GM23338 (cell line): ENCODE data around the gene EDNRA. TPM values are rescaled to one million over a fixed set of nuclear protein-coding genes. Genes with fewer than 3 reads are reported as not detected.

Source experiments
- ATAC-seq: fragments of 200-7000 bp; cut with Tn5 transposase; 3 replicates; pipeline ENCODE4 v1.9.1; 2020
- DNase-seq: peaks from one replicate; pipeline ENCODE4 v3.0.0-alpha.2; 2015; ENCODE audit warnings: low spot score
- H2AFZ ChIP-seq: fragments of 200-600 bp; sonication (generic); 2 replicates; pipeline ENCODE4 v1.8.0; 2016; ENCODE audit warnings: antibody characterized with exemption, mild to moderate bottlenecking, moderate library complexity
- H3F3A ChIP-seq: fragments of 200-600 bp; sonication (generic); replicated peaks from 2 replicates; pipeline ENCODE4 v1.8.0; 2017; ENCODE audit warnings: antibody characterized with exemption, mixed run types, low read depth
- H3K27ac ChIP-seq: fragments of 200-600 bp; sonication (generic); 2 replicates; pipeline ENCODE4 v1.6.1; 2016; ENCODE audit warnings: low read depth
- H3K27me3 ChIP-seq: fragments of 200-600 bp; sonication (generic); 2 replicates; pipeline ENCODE4 v1.8.0; 2016; ENCODE audit warnings: mild to moderate bottlenecking, mixed run types, moderate library complexity; ENCODE audit not compliant: insufficient read depth
- H3K36me3 ChIP-seq: fragments of 200-600 bp; sonication (generic); 2 replicates; pipeline ENCODE4 v1.8.0; 2016; ENCODE audit warnings: mild to moderate bottlenecking; ENCODE audit not compliant: insufficient read depth
- H3K4me1 ChIP-seq: fragments of 200-600 bp; sonication (generic); 2 replicates; pipeline ENCODE4 v1.8.0; 2016; ENCODE audit warnings: mild to moderate bottlenecking, moderate library complexity; ENCODE audit not compliant: insufficient read depth
- H3K4me2 ChIP-seq: fragments of 200-600 bp; sonication (generic); 2 replicates; pipeline ENCODE4 v1.7.1; 2017; ENCODE audit warnings: mixed run types
- H3K4me3 ChIP-seq: fragments of 200-600 bp; sonication (generic); 2 replicates; pipeline ENCODE4 v1.6.1; 2016; ENCODE audit warnings: mixed run types
- H3K79me2 ChIP-seq: fragments of 200-600 bp; sonication (generic); replicated peaks from 2 replicates; pipeline ENCODE4 v1.8.0; 2017; ENCODE audit warnings: mild to moderate bottlenecking; ENCODE audit not compliant: insufficient read depth
- H3K9me2 ChIP-seq: fragments of 200-600 bp; sonication (generic); 2 replicates; pipeline ENCODE4 v1.8.0; 2017; ENCODE audit not compliant: insufficient read depth
- H4K20me1 ChIP-seq: fragments of 200-600 bp; sonication (generic); replicated peaks from 2 replicates; pipeline ENCODE4 v1.8.0; 2017; ENCODE audit warnings: mild to moderate bottlenecking; ENCODE audit not compliant: insufficient read depth
- H3K27ac Mint-ChIP-seq: 2 replicates; pipeline ENCODE4 v1.8.0; 2020; ENCODE audit warnings: inconsistent platforms, mild to moderate bottlenecking, moderate library complexity, mixed read lengths
- H3K27me3 Mint-ChIP-seq: 3 replicates; pipeline ENCODE4 v1.8.0; 2022; ENCODE audit warnings: low read depth, mild to moderate bottlenecking, moderate library complexity, mixed read lengths, inconsistent platforms; ENCODE audit not compliant: insufficient read depth, poor library complexity
- H3K36me3 Mint-ChIP-seq: 3 replicates; pipeline ENCODE4 v1.8.0; 2021; ENCODE audit warnings: low read depth, mild to moderate bottlenecking, inconsistent platforms, moderate library complexity, mixed read lengths
- H3K4me1 Mint-ChIP-seq: 3 replicates; pipeline ENCODE4 v1.8.0; 2020; ENCODE audit warnings: mild to moderate bottlenecking, inconsistent platforms, mixed read lengths
- H3K4me3 Mint-ChIP-seq: 3 replicates; pipeline ENCODE4 v1.8.0; 2021; ENCODE audit warnings: moderate library complexity, mild to moderate bottlenecking, inconsistent platforms, mixed read lengths
- H3K9me3 Mint-ChIP-seq: 3 replicates; pipeline ENCODE4 v1.8.0; 2020; ENCODE audit warnings: moderate library complexity, mild to moderate bottlenecking, inconsistent platforms, mixed read lengths
- CREB1 ChIP-seq: fragments of 250-450 bp; sonication (Bioruptor Pico); IDR thresholded peaks from 2 replicates; pipeline ENCODE4 v1.5.0; 2020; ENCODE audit warnings: low read depth, mild to moderate bottlenecking, moderate library complexity
- EZH2 ChIP-seq: fragments of 200-600 bp; sonication (generic); IDR thresholded peaks from one replicate; pipeline ENCODE4 v1.8.0; 2017; ENCODE audit warnings: antibody characterized with exemption, mild to moderate bottlenecking, low read depth; ENCODE audit not compliant: unreplicated experiment
- EZH2phosphoT487 ChIP-seq: fragments of 200-600 bp; sonication (generic); IDR thresholded peaks from one replicate; pipeline ENCODE4 v1.8.1; 2018; ENCODE audit warnings: antibody characterized with exemption; ENCODE audit not compliant: unreplicated experiment
- JUNB ChIP-seq: IDR thresholded peaks from one replicate; pipeline ENCODE4 v1.6.1; 2016; ENCODE audit warnings: antibody characterized with exemption; ENCODE audit not compliant: unreplicated experiment
- NANOG ChIP-seq: IDR thresholded peaks from 2 replicates; pipeline ENCODE4 v1.6.1; 2016; ENCODE audit warnings: antibody characterized with exemption, borderline replicate concordance
- POLR2AphosphoS5 ChIP-seq: IDR thresholded peaks from 2 replicates; pipeline ENCODE4 v1.6.1; 2016; ENCODE audit warnings: antibody characterized with exemption, low read depth
- STAT1 ChIP-seq: IDR thresholded peaks from one replicate; pipeline ENCODE4 v1.6.1; 2016; ENCODE audit warnings: antibody characterized with exemption; ENCODE audit not compliant: unreplicated experiment
- ZNF114 ChIP-seq: fragments of 250-450 bp; sonication (Bioruptor Pico); IDR thresholded peaks from 2 replicates; pipeline ENCODE4 v1.5.0; 2020; ENCODE audit warnings: mild to moderate bottlenecking, moderate library complexity
- ZNF331 ChIP-seq: fragments of 250-450 bp; sonication (Bioruptor Pico); IDR thresholded peaks from 2 replicates; pipeline ENCODE4 v1.5.0; 2020; ENCODE audit warnings: low read depth, mild to moderate bottlenecking, moderate library complexity
- polyA plus RNA-seq: library from polyadenylated mRNA; unstranded; fragments of >200 nt; fragmentation: Nextera tagmentation; extraction: Ambion mirVana; gene quantifications from 2 replicates; pipeline ENCODE4 v1.2.1, GENCODE V29; 2016
- total RNA-seq: library from RNA; depleted of rRNA; stranded (reverse); fragments of >200 nt; shearing (Covaris generic); gene quantifications from 2 replicates; pipeline ENCODE4 v1.2.3, GENCODE V29; 2014
- TF ChIP-seq, protein P1 (sequence below): IDR thresholded peaks from one replicate; pipeline ENCODE4 v1.6.1; 2018; ENCODE audit warnings: antibody characterized with exemption; ENCODE audit not compliant: unreplicated experiment

The EDNRA gene
- total and polyA plus RNA-seq, 2 experiments from 2014 or later, result 1.5 to 5.0 TPM

- H3K27ac Mint-ChIP-seq, result no peak overlapping the region
- no peaks in the 10 kb centered on the region for H3K36me3 Mint-ChIP-seq
- no peaks in the 10 kb centered on the region for H3K9me3 Mint-ChIP-seq
Measured at GRCh38 chr4:147516133-147516532, 35.2 kb downstream of the EDNRA start.

GRCh38 chr4:147518086-147518485 lies 37.2 kb downstream of the EDNRA start:
- Mint-ChIP-seq H3K4me3 (no peak overlapping the region), H3K4me1 (0 out of 3 replicates have a peak, but pooled peaks cover 2% of the 10 kb centered on the region), H3K27ac (no peak overlapping the region), H3K27me3 (no peaks in the 10 kb centered on the region), H3K36me3 (no peaks in the 10 kb centered on the region), H3K9me3 (no peaks in the 10 kb centered on the region)
- H3K36me3 ChIP-seq, result no peaks in the 10 kb centered on the region
- no peak overlapping the region for H2AFZ ChIP-seq
- H3F3A ChIP-seq, result no peaks in the 10 kb centered on the region
- H3K4me2 ChIP-seq, result no peak overlapping the region
- H3K27ac ChIP-seq, result no peak overlapping the region
- H3K9me2 ChIP-seq, result no peaks in the 10 kb centered on the region; the same call in 1 of the 2 replicates
- ATAC-seq, result no peak
- H3K79me2 ChIP-seq, result no peaks in the 10 kb centered on the region
- no peak for DNase-seq
- TF ChIP-seq NANOG (no peak), ZNF114 (CRISPR knock-in tag) (no peak), CREB1 (CRISPR knock-in tag) (no peak), STAT1 (no peak), ZNF331 (CRISPR knock-in tag) (no peak), EZH2 (no peak)
- TF ChIP-seq, protein P1, sequence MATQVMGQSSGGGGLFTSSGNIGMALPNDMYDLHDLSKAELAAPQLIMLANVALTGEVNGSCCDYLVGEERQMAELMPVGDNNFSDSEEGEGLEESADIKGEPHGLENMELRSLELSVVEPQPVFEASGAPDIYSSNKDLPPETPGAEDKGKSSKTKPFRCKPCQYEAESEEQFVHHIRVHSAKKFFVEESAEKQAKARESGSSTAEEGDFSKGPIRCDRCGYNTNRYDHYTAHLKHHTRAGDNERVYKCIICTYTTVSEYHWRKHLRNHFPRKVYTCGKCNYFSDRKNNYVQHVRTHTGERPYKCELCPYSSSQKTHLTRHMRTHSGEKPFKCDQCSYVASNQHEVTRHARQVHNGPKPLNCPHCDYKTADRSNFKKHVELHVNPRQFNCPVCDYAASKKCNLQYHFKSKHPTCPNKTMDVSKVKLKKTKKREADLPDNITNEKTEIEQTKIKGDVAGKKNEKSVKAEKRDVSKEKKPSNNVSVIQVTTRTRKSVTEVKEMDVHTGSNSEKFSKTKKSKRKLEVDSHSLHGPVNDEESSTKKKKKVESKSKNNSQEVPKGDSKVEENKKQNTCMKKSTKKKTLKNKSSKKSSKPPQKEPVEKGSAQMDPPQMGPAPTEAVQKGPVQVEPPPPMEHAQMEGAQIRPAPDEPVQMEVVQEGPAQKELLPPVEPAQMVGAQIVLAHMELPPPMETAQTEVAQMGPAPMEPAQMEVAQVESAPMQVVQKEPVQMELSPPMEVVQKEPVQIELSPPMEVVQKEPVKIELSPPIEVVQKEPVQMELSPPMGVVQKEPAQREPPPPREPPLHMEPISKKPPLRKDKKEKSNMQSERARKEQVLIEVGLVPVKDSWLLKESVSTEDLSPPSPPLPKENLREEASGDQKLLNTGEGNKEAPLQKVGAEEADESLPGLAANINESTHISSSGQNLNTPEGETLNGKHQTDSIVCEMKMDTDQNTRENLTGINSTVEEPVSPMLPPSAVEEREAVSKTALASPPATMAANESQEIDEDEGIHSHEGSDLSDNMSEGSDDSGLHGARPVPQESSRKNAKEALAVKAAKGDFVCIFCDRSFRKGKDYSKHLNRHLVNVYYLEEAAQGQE, result no peak
- no peak overlapping the region for H3K4me3 ChIP-seq
- no peaks in the 10 kb centered on the region for H3K4me1 ChIP-seq
- no peaks in the 10 kb centered on the region for H3K27me3 ChIP-seq
- no peaks in the 10 kb centered on the region for H4K20me1 ChIP-seq

More at GRCh38 chr4:147516133-147516532, 35.2 kb downstream of the EDNRA start:
- TF ChIP-seq EZH2phosphoT487 (no peak), NANOG (no peak), JUNB (no peak), POLR2AphosphoS5 (no peak), STAT1 (no peak)
- no peak for DNase-seq
- H2AFZ ChIP-seq, result no peak overlapping the region
- no peak overlapping the region for H3K4me3 ChIP-seq
- 0 out of 3 replicates have a peak, but pooled peaks cover 2% of the 10 kb centered on the region for H3K4me1 Mint-ChIP-seq
- no peak overlapping the region for H3K4me2 ChIP-seq
- no peaks in the 10 kb centered on the region for H3F3A ChIP-seq
- no peaks in the 10 kb centered on the region for H3K36me3 ChIP-seq
- H3K9me2 ChIP-seq, result no peaks in the 10 kb centered on the region
- H3K4me3 Mint-ChIP-seq, result no peak overlapping the region
- H3K27me3 ChIP-seq, result no peaks in the 10 kb centered on the region
- no peak overlapping the region for H3K27ac ChIP-seq
- no peaks in the 10 kb centered on the region for H4K20me1 ChIP-seq
- no peaks in the 10 kb centered on the region for H3K79me2 ChIP-seq
- H3K4me1 ChIP-seq, result no peaks in the 10 kb centered on the region
- ATAC-seq, result no peak
- H3K27me3 Mint-ChIP-seq, result no peaks in the 10 kb centered on the region
